22Rv1 (cell line): Measurements from ENCODE around the gene MAST3.

Experiments used
- ZFX ChIP-seq: fragments of 450-650 bp; IDR thresholded peaks from 2 replicates; pipeline ENCODE4 v1.6.1; 2017; ENCODE audit warnings: antibody characterized with exemption, borderline replicate concordance
- TF ChIP-seq, protein P1 (sequence below): fragments of 450-650 bp; IDR thresholded peaks from 2 replicates; pipeline ENCODE4 v1.5.1; 2017; ENCODE audit warnings: mild to moderate bottlenecking

DNA sequence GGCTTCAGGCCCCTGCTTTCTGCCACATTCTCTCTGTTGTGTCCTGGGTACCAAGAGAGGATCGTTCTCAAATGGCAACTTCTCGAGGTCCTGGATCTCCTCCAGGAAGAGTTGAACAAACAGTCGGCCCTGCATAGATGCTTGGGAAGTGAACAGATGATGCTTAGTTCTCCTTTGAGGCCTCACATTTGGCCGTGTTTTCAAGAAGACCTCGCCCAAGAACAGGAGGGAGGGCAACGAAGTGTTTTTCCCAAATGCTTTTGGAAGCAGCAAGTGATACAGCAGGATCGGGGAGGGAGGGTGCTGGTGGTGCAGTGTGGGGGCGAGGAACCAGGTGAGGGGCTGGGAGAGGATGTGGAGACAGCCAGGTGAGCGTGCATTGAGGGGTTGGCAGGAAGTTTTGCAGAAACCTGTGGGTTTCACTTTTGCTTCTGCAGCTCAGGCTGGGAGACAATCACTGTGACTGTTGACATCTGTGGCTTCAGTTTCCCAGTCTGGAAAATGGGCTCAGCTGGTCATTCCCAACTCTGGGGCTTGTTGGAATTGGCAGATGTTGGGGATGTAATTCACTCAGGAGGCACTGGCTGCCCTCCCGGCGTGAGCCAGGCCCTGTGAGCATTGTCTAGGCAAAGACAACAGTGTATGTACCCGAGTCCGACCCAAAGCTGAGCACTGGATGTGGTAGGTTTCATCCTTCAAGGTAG, 21.6 kb downstream of the MAST3 start:
- TF ChIP-seq ZFX: no peak
- TF ChIP-seq, protein P1, sequence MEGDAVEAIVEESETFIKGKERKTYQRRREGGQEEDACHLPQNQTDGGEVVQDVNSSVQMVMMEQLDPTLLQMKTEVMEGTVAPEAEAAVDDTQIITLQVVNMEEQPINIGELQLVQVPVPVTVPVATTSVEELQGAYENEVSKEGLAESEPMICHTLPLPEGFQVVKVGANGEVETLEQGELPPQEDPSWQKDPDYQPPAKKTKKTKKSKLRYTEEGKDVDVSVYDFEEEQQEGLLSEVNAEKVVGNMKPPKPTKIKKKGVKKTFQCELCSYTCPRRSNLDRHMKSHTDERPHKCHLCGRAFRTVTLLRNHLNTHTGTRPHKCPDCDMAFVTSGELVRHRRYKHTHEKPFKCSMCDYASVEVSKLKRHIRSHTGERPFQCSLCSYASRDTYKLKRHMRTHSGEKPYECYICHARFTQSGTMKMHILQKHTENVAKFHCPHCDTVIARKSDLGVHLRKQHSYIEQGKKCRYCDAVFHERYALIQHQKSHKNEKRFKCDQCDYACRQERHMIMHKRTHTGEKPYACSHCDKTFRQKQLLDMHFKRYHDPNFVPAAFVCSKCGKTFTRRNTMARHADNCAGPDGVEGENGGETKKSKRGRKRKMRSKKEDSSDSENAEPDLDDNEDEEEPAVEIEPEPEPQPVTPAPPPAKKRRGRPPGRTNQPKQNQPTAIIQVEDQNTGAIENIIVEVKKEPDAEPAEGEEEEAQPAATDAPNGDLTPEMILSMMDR: no peak
